Stimulated activated CD4-positive, alpha-beta T cell treated with anti-CD3 and anti-CD28 coated beads, TNF-alpha, amount 100 ng/mL, for 1 hour (primary cell): ENCODE data around the gene SH3BP2.

Experiments used
- DNase-seq, 3 donors: peaks; one replicate each; pipeline ENCODE4 v3.0.0-alpha.2; 2020; ENCODE audit warnings: low read depth in 3 of 3, low spot score in 1 of 3

The SH3BP2 gene

GRCh38 chr4:2850966-2851798 lies 58.3 kb downstream of the SH3BP2 start:
- DNase-seq, result no peak

- no peak for DNase-seq
Observed at GRCh38 chr4:2852481-2852921, 59.6 kb downstream of the SH3BP2 start.

DNA sequence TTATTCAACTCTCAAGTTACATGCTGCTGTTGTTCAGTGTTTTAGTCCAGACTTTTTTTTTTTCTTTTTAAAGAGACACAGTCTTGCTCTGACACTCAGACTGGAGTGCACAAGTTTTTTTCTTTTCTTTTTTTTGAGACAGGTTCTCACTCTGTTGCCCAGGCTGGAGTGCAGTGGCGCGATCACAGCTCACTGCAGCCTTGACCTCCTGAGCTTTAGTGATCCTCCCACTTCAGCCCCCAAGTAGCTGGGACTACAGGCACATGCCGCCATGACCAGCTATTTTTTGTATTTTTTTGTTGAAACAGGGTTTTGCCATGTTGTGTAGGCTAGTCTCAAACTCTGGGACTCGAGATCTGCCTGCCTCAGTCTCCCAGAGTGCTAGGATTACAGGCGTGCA lies 62.7 kb downstream of the SH3BP2 start:
- DNase-seq, result no peak

DNA sequence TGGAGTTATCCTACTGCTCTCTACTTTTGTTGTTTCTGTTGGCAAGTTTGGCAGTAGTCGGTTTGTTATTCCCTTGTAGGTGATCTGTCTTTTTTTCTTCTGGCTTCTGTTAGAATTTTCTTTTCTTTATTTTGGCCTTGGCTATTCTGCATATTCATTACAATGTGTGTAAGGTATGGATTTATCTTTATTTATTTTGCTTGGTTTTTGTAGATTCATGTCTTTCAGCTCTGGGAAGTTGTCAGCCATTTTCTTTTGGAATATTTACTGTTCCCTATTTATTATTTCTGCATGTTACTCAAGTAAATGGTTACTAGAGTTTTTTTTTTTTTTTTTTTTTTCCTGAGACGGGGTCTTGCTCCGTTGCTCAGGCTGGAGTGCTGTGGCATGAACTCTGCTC lies 63.4 kb downstream of the SH3BP2 start:
- DNase-seq, result no peak

DNA sequence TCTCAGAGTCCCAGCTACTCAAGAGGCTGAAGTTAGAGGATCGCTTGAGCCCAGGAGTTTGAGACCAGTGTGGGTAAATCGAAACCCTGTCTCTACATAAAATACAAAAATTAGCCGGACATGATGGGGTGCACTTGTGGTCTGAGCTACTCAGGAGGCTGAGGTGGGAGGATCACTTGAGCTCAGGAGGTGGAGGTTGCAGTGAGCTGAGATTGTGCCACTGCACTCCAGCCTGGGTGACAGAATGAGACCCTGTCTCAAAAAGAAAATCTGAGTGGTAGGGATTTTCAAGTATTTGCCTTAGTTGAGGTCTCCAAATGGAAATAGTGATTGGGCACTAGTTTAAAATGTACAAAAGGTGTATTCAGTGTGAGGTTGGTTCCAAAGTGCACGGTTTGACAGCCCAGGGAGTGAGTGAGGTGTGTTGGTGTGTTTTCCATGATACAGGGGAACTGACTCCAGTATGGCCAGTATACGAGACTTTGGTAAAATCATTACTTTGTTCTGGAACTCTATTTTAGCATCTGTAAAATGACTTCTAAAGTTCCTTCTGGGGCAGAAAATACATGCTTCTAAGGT lies 64.6 kb downstream of the SH3BP2 start:
- DNase-seq, result no peak

DNA sequence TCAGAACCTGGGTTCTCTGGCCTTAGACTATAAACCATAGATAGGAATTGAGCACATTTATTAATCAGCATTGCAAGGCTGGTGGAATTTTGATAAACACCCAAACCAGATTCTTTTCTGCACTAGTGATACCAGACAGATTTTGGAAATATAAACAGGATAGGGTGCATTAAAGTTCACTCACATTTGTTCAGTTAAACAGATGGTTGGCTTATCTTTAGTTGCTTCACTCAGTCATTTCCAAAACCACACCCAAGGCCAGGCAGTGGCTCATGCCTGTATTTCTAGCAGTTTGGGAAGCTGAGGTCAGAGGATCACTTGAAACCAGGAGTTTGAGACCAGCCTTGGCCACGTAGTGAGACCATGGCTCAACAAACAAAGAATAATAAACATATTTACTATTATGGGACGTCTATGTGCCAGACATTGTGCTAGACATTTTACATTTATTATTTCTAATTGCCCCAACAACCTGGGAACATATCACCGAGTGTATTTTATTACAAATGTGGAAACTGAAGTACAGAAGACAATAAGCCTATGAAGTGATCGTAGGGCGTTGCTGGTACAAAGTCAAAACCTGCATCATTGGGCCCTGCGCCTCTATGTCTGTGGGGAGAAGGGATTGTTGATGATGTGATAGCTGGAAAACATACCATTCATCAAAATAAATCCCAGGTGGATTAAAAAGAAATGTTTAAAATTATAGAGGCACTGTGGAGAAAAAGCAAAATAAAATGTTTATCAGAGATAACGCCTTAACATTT lies 65.7 kb downstream of the SH3BP2 start:
- DNase-seq, result no peak

GRCh38 chr4:2859514-2859913 lies 66.6 kb downstream of the SH3BP2 start:
- no peak for DNase-seq

DNA sequence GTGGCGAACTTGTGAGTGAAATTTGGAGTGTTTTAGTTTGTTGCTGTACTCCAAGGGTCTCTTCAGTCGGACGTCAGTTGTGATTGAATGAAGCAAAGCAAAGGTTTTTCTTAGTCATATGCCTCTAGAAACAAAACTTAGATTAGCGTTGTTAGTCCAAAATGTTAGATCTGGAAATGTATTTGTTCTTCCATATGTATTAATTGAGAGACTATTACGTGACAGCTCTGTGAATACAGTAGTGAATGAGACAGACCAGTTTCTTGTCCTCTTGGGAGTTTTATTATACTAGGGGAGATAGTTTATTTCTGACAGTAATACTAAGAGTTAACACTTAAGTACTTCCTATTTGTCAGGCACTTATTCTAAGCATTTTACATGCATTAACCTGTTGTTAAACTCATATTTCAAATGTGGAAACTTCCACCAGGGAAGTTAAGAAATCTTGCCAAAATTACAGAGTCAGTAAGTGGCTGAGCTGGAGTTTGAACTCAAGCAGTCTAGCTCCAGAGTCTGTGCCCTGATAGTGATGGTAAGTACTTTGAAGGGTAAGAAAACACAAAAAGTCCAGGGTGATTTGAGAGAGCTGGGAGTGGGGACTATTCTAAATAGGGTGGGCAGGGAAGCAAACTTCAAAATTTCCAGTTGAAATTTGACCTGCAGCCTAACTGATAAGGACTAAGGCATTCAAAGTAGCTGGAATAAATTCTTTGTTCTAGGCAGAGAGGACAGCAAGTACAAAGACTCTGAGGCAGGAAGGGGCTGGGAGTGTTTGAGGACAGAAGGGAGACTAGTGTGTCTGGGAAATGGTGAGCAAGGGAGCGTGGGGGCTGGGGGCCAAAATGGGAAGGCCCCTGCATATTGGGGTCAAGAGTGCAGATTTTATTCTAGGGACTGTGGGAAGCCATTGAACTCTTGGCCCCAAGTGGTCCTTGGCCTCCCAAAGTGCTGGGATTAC lies 67.8 kb downstream of the SH3BP2 start:
- DNase-seq, result no peak

DNA sequence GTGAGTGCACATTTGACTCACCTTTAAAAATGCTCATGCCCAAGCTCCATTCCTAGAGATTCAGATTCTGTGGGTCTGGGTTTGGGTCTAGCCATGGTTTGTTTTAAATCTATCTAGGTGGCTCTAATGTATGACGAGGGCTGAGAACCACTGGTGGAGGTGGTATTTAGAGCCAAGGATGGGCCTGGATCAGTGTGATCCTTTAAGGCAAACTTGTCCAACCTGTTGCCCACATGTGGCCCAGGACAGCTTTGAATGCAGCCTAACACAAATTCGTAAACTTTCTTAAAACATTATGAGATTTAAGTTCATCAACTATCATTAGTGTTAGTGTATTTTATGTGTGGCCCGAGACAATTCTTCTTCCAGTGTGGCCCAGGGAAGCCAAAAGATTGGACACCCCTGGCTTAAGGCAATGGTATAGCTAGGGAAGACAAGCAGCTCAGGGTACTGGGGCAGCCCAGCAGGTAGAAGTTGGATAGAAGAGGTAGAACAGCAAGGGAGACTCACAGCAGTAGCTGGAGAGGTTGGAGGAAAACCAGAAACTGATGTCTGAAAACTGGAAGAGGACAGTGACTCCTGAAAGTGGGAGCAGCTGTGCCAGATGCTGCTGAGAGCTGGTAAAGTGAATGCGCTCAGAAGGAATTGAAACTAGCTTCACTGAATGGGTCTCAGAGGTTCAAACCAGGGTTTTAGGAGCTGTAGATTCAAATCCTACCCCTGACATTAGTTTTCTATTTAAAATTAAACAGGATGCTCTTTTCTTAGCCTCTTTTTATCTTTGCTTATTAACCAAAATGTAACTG lies 68.9 kb downstream of the SH3BP2 start:
- no peak for DNase-seq

- DNase-seq, result no peak
Observed at GRCh38 chr4:2862528-2862927, 69.6 kb downstream of the SH3BP2 start.

DNA sequence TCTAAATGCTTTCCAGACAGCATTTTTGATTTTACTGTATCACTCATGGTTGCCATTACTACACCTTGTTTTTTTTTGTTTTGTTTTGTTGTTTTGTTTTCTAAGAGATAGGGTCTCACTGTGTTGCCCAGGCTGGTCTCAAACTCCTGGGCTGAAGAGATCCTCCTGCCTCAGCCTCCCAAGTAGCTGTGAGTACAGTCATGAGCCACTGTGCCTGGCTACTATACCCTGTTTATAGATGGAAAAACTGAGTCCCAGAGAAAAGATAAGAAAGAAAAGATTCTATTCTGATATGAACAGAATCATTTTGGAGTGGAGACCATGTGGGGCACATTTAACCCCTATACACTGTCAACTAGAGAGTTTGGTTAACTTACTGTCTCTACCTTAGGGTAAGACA lies 70.8 kb downstream of the SH3BP2 start:
- DNase-seq, result no peak

- no peak for DNase-seq
Observed at GRCh38 chr4:2865196-2865780, 72.4 kb downstream of the SH3BP2 start.

GRCh38 chr4:2866160-2866861 lies 73.4 kb downstream of the SH3BP2 start:
- no peak for DNase-seq

DNA sequence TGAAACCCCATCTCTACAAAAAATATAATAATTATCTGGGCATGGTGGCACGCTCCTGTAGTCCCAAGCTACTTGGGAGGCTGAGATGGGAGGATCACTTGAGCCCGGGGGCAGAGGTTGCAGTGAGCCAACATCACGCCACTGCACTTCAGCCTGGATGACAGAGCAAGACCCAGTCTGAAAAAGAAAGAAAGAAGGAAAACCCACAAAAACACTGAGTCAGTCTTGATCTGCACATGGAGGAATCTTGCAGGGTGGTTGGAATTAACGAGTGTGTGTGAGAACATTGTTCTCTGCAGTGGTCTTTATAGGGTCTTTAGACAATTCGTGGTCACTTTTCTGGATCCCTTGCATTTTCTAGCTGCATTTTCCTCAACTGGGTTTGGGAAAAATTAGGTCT lies 74.0 kb downstream of the SH3BP2 start:
- DNase-seq, result no peak

DNA sequence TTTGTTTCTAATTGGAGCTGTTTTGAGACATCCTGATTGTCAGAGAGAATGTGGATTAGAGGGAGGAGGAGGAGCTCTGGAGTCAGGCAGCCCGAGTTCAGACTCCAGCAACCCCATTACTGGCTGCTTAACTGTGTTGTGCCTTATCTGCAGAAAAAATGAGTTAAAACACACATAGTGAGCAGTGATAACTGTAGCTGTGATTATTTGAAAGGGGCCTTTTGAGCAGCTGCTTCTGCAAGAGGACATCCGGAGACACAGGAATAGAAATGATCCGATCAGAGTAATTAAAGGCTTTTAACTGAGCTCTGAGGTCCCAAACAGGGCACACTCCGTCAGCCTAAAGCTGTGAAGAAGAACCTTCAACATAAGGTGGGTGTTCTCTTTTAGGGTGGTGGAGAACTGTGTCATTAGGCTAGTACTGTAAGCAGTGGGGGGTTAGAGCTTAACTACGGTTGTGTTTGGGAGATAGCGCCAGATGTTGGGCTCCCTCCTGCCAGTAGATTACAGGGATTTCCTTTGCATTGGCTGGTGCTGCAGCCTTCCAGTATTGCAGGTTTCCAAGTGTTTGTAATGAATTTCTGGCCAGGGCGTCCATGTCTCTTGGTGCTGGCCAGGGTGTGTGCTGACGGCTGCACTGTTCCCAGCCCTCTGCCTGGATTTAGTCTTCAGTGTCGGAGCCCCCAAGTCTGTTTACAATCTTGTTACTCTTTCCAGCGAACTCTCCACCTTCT lies 75.0 kb downstream of the SH3BP2 start:
- DNase-seq, result no peak

- DNase-seq, result no peak
Observed at GRCh38 chr4:2868877-2869487, 76.1 kb downstream of the SH3BP2 start.

DNA sequence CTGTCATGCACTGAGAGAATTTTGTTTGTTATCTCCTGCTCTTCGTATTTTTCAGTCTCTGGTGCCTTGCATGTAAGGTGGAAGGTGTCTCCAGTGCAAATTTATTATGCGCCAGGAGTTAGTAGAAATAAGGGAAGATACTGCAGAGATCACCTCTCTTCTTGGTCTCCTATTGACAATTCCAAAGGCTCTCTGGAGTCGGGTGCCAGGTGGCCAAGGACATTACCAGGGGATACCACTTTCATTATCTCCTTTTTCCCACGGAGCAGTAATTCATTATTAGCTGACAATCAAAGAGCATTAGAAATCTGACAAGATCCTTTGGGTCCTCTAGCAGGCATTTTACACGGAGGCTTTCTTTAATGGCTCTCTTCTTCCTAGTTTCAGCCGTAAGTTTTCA lies 76.8 kb downstream of the SH3BP2 start:
- DNase-seq, result no peak

DNA sequence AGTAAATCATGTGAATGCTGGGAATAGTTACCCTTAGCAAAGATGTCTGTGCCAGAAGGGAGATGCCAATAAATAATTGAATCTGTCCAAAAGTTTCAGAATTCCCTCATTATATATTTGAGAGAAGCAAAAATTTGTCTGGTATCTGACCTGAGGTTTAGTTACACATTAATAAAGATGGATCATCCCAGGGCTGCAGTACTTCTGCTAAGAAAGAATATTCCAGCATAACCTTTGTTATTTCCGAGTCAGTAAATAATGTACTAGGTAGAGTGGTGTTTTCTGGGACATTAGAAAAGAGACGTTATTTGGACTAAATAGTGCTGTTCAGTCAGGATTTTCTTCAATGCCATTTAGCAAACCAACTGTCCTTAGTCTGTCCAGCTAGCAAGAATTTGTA lies 77.2 kb downstream of the SH3BP2 start:
- DNase-seq, result no peak
